HG03025 (cell line): ENCODE data around the gene ICAM5.

Source experiments
- ATAC-seq: cut with Tn5 transposase; IDR thresholded peaks from one replicate; pipeline ENCODE4 v1.9.1; 2021; ENCODE audit warnings: mild to moderate bottlenecking, moderate library complexity; ENCODE audit not compliant: unreplicated experiment, low FRiP score

ICAM5 gene

DNA sequence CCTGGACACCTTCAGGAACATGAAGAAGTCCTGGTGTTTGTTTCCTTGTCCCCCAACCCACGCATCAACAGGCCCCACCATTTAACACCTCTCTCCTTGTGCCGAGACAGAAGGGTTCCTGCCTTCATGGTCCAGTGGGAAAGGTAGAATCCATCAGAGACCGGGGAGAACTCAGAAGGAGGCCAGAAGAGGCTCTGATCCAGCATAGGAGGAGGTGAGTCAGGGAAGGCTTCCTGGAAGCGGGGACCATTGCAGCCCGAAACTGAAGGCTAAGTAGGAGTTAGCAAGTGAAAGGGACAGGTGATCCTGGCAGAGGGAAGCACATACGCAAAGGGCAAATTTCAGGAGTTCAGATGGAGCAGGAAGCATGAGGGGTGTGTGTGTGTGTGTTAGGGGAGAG, 49.2 kb downstream of the ICAM5 start:
- ATAC-seq = no peak

DNA sequence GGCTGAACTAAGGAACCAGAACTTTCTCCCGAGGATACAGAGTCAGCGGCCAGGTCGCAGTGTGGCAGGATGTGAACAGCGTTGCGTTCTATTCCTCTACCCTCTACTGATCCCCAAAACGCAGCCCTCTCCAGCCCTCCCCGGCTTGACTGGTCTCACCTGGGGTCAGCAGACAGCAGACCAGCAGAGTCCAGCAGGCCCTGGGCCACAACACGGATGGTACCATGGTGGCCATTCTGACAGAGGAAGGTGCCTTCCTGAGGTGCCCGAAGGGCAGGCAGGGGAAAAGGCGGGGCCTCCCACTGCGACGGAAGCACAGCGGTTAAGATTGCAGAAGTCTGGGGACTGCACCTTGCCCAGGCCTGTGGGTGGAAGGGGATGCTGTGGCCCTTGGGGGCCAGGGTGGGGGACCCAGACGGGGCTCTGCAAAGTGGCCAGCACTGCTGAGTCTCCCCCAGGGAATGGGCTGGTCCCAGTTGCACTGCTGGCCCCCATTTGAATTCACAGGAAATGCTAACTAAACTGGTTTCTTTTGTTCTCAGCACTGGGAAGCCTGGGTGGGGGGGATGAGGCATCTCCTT, 49.7 kb downstream of the ICAM5 start, which contains the start of gene ICAM3:
Gene ICAM3 (minus strand): TSS at position 245 of the 581 bp plus-strand sequence. CDS start 10 bp downstream, at position 235.
- no peak for ATAC-seq

DNA sequence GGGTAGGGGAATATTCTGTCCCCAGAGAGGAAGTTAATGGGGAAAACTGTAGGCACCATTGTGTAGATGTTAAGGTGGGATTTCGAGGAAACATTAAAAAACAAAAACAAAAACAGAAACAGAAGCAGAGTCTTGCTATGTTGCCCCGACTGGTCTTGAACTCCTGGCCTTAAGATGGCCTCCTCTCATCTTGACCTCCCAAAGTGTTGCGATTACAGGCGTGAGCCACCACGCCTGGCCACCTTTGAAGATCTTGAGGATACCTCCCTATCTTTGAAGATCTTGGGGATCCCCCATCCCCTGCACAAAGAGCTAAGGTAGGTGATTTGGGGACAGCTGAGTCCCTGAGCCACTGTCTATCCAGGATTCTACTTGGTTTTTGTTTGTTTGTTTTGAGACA, 50.2 kb downstream of the ICAM5 start:
- ATAC-seq = no peak

DNA sequence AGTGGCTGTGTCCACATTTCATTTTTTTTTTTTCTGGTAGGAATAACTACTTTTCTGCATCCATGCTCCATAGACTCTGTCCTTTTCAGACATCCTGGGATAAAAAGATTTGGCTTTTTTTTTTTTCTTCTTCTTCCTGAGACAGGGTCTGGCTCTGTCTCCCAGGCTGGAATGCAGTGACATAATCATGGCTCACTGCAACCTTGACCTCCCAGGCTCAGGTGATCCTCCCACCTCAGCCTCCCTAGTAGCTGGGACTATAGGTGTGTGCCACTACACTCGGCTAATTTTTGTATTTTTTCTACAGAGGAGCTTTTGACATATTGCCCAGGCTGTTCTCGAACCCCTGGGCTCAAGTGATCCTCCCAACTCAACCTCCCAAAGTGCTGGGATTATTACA, 53.7 kb downstream of the ICAM5 start:
- no peak for ATAC-seq

DNA sequence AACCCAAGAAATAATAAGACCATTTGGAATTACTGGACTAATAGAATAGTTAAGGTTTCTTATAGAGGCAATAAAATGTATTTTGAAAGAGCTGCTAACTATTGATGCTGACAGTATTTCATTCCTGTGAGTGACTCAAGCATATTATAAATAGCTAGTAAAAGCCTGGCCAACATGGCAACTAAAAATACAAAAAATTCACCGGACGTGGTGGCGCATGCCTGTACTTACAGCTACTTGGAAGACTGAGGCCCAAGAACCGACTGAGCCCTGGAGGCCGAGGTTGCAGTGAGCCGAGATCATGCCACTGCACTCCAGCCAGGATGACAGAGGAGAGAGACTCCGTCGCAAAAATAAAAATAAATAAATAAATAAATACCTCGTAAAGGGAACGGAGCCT, 55.0 kb downstream of the ICAM5 start:
- no peak for ATAC-seq
